Esophagus squamous epithelium (tissue), 5 donors: ENCODE data around the gene TUBB6. TPM values are rescaled to one million over a fixed set of nuclear protein-coding genes. Genes with fewer than 3 reads are reported as not detected.

Experiments used
- DNase-seq: peaks from one replicate; lab custom pipeline; 2025; lab: John Stamatoyannopoulos, UW
- H3K27ac ChIP-seq, 4 donors: fragments of 200-600 bp; sonication (generic); one replicate each; pipeline ENCODE4 v1.5.1; 2016 to 2019; ENCODE audit warnings: mild to moderate bottlenecking in 1 of 4
- H3K27me3 ChIP-seq, 4 donors: fragments of 200-600 bp; sonication (generic); 1 replicate in 3 of 4; 2 replicates in 1 of 4; pipeline versions ENCODE4 v1.5.1 to v1.6.0; 2017 to 2021; ENCODE audit warnings: antibody characterized with exemption in 1 of 4
- H3K36me3 ChIP-seq, 3 donors: fragments of 200-600 bp; sonication (generic); one replicate each; pipeline ENCODE4 v1.5.1; 2016 to 2019
- H3K4me1 ChIP-seq, 3 donors: fragments of 200-600 bp; sonication (generic); one replicate each; pipeline ENCODE4 v1.5.1; 2017 to 2019
- H3K4me3 ChIP-seq, 4 donors: fragments of 200-600 bp; sonication (generic); 1 replicate in 3 of 4; 2 replicates in 1 of 4; pipeline ENCODE4 v1.5.1; 2016 to 2019; ENCODE audit warnings: mild to moderate bottlenecking in 2 of 4, moderate library complexity in 1 of 4
- H3K9me3 ChIP-seq, 3 donors: fragments of 200-600 bp; sonication (generic); one replicate each; pipeline ENCODE4 v1.5.1; 2016 to 2019
- POLR2A ChIP-seq, 4 donors: fragments of 450-650 bp; IDR thresholded peaks; one replicate each; pipeline ENCODE4 v1.6.1; 2017; ENCODE audit warnings: antibody characterized with exemption in 4 of 4, mild to moderate bottlenecking in 4 of 4, moderate library complexity in 3 of 4
- WGBS, 2 donors: methylation state at CpG; one replicate each; pipeline ENCODE4 v1.1.5; 2018; 5-methylcytosine and 5-hydroxymethylcytosine counted together
- intact Hi-C: fragments of 100-400 bp; cut with DNase I; formaldehyde crosslinking; loops from one replicate; pipeline ENCODE4 v1.15.0; 2022
- small RNA-seq, 4 donors: library from RNA; depleted of rRNA; stranded (forward); fragments of <200 nt; gene quantifications; one replicate each; pipeline ENCODE3, GENCODE V24; 2016
- total RNA-seq, 4 donors: library from RNA; depleted of rRNA; stranded (reverse); fragments of >200 nt; gene quantifications; one replicate each; pipeline ENCODE4 v1.1.0, GENCODE V29; 2016
- TF ChIP-seq, protein P1 (sequence below), 6 experiments: fragments of 450-650 bp in 4 of 6; fragments of 200-600 bp in 2 of 6; sonication (generic) in 2 of 6; IDR thresholded peaks; one replicate each; pipeline ENCODE4 v1.5.1; 2016 to 2019; ENCODE audit warnings: antibody characterized with exemption in 6 of 6, mild to moderate bottlenecking in 4 of 6, moderate library complexity in 4 of 6
- donor health status: DM: yes; HTN: yes; CAD: no.

Gene TUBB6
- total RNA-seq, 4 donors from 2014 or later: 288 to 406 (median 337) TPM

GRCh38 chr18:12374401-12374800 lies 66.4 kb downstream of the TUBB6 start:
- Histone ChIP-seq H3K27me3 (no peaks in the 10 kb centered on the region), H3K4me1 (peaks cover 13 to 54% (median 24%) of the 10 kb centered on the region in 3 donors), H3K27ac (no peak overlapping the region), H3K4me3 (no peak overlapping the region), H3K36me3 (peaks cover 0 to 10% (median 0%) of the 10 kb centered on the region in 3 donors), H3K9me3 (no peaks in the 10 kb centered on the region)
- TF ChIP-seq, protein P1, sequence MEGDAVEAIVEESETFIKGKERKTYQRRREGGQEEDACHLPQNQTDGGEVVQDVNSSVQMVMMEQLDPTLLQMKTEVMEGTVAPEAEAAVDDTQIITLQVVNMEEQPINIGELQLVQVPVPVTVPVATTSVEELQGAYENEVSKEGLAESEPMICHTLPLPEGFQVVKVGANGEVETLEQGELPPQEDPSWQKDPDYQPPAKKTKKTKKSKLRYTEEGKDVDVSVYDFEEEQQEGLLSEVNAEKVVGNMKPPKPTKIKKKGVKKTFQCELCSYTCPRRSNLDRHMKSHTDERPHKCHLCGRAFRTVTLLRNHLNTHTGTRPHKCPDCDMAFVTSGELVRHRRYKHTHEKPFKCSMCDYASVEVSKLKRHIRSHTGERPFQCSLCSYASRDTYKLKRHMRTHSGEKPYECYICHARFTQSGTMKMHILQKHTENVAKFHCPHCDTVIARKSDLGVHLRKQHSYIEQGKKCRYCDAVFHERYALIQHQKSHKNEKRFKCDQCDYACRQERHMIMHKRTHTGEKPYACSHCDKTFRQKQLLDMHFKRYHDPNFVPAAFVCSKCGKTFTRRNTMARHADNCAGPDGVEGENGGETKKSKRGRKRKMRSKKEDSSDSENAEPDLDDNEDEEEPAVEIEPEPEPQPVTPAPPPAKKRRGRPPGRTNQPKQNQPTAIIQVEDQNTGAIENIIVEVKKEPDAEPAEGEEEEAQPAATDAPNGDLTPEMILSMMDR (IDR thresholded peaks at IDR 0.05): no peak
- no peak for TF ChIP-seq POLR2A (IDR thresholded peaks at IDR 0.05)
- intact Hi-C loops: no loop called here
- 88 to 89% methylated on average over 2 to 4 of the region's 6 CpGs for WGBS, 2 donors
- no peak for DNase-seq

Small RNA genes within 50 kb of the gene (small RNA-seq; reads per million reads assigned to genes)
- gene RNU6-170P: 0 reads per million in 4 donors

Other genes starting within 250 kb of the TUBB6 start
- gene ANKRD62, start 214.4 kb upstream of the TUBB6 start, total RNA-seq: under 1 TPM in 3 of 4 donors, not detected in 1; under 0.01 to 0.97 (median 0.27) TPM
- gene CIDEA, start 53.9 kb upstream of the TUBB6 start, total RNA-seq: 1 to 10 TPM in 1 of 4 donors, not detected in 3; 3.0 TPM
- 10 to 100 TPM; 41.5 to 62.9 (median 58.1) TPM for gene AFG3L2, start 69.0 kb downstream of the TUBB6 start, total RNA-seq
- gene PRELID3A, start 99.7 kb downstream of the TUBB6 start, total RNA-seq: 1 to 10 TPM in 2 of 4 donors, under 1 TPM in 2; 0.31 to 1.9 (median 1.2) TPM